GM13976 (cell line): ENCODE results near the gene PDE4D.

Experiments used
- DNase-seq: peaks from one replicate; pipeline ENCODE4 v3.0.0; 2012; ENCODE audit warnings: low spot score
- in situ Hi-C: fragments of 300-500 bp; cut with MboI; formaldehyde crosslinking; loops from one replicate; pipeline ENCODE4 v1.12.0; 2022; ENCODE audit warnings: low sequenced_read_pairs, mixed read lengths, inconsistent platforms; ENCODE audit not compliant: unreplicated experiment
- TF ChIP-seq, protein P1 (sequence below): IDR thresholded peaks from 2 replicates; pipeline ENCODE4 v1.5.1; 2012; ENCODE audit warnings: borderline replicate concordance, mild to moderate bottlenecking; ENCODE audit not compliant: insufficient read depth; ENCODE audit errors: extremely low read depth, missing control alignments, control extremely low read depth

The PDE4D gene

GRCh38 chr5:59445741-59446140 is 447.8 kb downstream of the PDE4D start:
- in situ Hi-C loops = no loop called here
- DNase-seq = no peak
- TF ChIP-seq, protein P1, sequence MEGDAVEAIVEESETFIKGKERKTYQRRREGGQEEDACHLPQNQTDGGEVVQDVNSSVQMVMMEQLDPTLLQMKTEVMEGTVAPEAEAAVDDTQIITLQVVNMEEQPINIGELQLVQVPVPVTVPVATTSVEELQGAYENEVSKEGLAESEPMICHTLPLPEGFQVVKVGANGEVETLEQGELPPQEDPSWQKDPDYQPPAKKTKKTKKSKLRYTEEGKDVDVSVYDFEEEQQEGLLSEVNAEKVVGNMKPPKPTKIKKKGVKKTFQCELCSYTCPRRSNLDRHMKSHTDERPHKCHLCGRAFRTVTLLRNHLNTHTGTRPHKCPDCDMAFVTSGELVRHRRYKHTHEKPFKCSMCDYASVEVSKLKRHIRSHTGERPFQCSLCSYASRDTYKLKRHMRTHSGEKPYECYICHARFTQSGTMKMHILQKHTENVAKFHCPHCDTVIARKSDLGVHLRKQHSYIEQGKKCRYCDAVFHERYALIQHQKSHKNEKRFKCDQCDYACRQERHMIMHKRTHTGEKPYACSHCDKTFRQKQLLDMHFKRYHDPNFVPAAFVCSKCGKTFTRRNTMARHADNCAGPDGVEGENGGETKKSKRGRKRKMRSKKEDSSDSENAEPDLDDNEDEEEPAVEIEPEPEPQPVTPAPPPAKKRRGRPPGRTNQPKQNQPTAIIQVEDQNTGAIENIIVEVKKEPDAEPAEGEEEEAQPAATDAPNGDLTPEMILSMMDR = no peak

DNA sequence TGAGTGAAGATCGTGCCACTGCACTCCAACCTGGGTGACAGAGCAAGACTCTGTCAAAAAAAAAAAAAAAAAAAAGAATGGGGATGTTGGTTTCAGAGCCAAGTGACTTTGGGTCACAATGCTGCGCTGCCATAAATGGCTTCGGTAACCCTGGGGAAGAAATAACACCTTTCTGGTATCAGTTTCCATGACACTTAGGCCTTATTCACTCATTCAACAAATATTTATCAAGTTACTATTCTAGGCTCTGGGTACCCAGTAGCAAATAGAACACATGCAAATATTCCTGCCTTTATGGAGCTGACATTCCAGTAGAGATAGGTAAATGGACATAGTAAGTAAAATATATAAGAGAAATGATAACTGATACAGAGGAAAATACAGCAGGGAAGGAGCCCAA is 454.2 kb downstream of the PDE4D start:
- no peak for DNase-seq
- TF ChIP-seq, protein P1 = no peak
- in situ Hi-C loops = no loop called here

GRCh38 chr5:59437176-59437575 is 456.4 kb downstream of the PDE4D start:
- no peak for DNase-seq
- TF ChIP-seq, protein P1 = no peak
- in situ Hi-C loops = no loop called here

- DNase-seq = no peak
- TF ChIP-seq, protein P1 = no peak
- in situ Hi-C loops = no loop called here
Measured at GRCh38 chr5:59436364-59437148, 457.0 kb downstream of the PDE4D start.

- in situ Hi-C loops = no loop called here
- TF ChIP-seq, protein P1 = no peak
- DNase-seq = no peak
Measured at GRCh38 chr5:59433174-59433573, 460.4 kb downstream of the PDE4D start.

- TF ChIP-seq, protein P1 = no peak
- no peak for DNase-seq
- in situ Hi-C loops = no loop called here
Measured at GRCh38 chr5:59430066-59430685, 463.4 kb downstream of the PDE4D start.
